SH-SY5Y (cell line): ENCODE measurements around the gene EML1.

Experiments used
- GATA2 ChIP-seq: IDR thresholded peaks from 2 replicates; pipeline ENCODE4 v1.6.1; 2011; ENCODE audit warnings: mild to moderate bottlenecking, low read depth, low read length
- GATA3 ChIP-seq: IDR thresholded peaks from 2 replicates; pipeline ENCODE4 v1.6.1; 2011; ENCODE audit warnings: low read depth, mild to moderate bottlenecking, low read length, moderate library complexity

EML1 gene

DNA sequence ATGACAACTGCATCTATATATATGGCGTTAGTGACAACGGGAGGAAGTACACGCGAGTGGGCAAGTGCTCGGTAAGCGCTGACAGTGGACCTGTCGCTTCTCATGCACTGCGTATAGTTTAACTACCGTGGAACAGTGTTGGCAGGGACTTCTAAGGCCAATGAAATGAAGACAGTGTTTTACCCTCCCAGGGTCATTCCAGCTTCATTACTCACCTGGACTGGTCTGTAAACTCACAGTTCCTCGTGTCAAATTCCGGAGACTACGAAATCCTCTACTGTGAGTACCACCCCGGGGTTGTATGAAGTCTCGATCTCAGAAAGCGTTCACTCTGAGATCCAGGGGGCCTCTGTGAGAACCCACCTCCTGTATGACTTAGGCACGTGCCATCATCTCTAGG lies 142.8 kb downstream of the EML1 start:
- TF ChIP-seq GATA3 (no peak), GATA2 (no peak)

DNA sequence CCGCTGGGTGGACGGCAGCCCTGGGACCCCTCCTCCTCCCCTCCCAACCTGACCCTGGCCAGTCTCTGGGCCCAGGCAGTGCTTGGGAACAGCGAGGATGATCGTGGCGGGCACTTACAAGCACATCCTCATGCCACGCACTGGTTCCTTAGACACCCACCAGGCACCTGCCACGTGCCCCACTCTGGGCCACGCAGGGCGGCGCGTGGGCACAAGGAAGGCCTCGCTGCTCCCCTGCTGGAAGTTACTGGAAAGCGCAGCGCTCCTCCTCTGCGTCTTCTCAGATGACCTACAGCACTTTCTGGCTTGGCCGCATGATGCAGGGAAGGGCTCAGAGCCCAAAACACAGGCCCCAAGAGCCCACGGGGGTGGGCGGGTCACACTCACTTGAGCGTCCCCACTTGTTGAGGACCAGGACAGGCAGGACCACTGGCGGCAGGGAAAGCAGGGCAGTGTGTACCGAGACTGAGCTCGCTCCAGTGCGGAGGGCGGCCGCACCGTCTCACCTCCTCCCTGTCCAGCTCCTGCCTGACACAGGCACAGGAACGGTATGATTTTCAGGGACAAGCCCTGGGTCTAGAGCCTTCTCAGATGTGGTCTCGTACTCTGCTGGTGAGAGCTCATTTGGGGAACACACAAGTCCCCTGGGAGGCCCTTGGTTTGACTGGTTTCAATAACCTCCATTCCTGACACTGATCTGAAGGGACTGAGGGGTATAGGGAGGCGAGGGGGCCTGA lies 143.7 kb downstream of the EML1 start:
- no peak for TF ChIP-seq GATA3
- TF ChIP-seq GATA2, result no peak

DNA sequence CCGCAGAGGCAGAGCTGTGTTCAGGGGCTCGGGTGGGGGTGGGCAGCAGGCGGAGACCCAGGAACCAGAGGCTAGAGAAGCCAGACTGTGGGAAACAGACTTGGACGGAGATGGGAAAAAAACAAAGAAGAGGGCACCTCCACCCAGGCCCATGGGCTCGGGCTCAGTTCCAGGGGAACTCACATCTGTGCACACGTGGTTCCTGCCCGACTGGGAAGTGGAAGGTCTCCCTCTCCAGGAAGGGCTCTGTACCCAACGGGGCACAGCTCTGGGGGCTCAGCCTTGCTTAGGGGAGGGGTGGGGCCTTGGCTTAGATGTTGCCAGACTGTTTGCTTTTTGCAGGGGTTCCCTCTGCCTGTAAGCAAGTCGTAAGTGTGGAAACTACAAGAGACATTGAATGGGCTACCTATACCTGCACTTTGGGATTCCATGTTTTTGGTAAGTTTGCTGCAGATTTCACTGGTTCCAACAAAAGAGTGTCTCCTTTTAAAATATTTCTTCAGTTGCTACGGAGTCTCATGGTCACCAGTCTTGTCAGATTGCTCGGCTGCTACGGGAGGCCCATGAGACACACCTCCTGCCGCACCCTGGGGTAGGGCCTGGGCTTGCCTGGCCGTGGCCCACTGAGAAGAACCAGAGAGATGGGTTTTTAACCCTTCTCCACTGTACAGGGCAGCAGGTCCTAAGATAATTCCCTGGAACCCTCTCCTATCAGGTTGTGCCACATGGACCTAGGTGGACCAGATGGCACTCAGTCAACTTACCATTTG lies 144.4 kb downstream of the EML1 start:
- no peak for TF ChIP-seq GATA2
- no peak for TF ChIP-seq GATA3

DNA sequence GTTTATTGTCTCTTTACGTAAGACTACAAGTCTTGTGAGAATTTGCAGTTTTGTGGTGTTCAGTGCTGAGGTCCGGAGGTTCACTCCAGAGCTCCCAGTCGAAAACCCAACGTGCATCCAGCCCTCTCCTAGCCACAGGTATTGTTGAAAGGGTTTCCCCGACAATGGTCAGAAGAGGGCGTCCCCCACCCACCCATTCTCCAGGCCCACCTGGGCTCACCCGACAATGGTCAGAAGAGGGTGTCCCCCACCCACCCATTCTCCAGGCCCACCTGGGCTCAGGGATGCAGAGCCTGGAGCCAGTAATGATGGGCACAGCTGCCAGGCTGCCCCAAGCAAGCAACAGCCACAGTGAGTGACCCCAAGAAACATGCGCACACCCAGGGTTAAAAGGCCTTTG lies 145.2 kb downstream of the EML1 start:
- TF ChIP-seq GATA3 (no peak), GATA2 (no peak)

DNA sequence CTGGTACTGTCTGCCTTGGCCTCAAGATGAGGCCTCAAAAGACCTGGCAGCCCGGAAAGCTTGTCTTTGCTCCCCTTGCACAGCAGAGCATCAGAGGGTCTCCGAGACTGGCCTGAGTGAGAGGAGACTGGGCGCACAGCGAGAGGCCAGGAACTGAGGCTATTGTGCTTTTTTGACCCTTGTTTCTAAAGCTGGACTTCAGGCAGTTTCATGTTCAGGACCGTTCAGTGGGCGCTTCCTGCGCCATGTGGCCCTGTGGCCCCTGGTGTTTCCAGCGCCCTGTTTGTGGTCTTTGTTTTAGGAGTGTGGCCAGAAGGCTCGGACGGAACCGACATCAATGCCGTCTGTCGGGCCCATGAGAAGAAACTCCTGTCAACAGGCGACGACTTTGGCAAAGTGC lies 145.7 kb downstream of the EML1 start:
- TF ChIP-seq GATA3 (no peak), GATA2 (no peak)

DNA sequence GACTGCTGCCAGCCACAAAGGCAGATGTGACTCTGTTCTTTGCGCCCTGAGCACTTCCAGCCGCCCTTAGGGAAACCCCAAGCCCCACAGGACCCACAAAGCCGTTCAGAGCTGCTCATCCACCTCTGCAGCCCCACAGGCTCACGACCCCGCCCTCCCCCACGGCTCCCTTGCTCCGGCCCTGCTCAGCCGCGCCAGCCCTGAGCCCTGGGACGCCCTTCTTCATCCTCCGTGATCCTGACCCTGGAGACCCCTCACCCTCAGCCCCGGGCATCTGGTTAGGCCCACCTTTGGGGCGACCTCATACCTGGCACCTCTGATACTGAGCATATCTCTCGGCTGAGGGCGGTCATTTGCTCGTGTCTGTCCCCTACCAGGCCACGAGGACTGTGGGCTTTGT lies 146.2 kb downstream of the EML1 start:
- TF ChIP-seq GATA2, result no peak
- TF ChIP-seq GATA3, result no peak

DNA sequence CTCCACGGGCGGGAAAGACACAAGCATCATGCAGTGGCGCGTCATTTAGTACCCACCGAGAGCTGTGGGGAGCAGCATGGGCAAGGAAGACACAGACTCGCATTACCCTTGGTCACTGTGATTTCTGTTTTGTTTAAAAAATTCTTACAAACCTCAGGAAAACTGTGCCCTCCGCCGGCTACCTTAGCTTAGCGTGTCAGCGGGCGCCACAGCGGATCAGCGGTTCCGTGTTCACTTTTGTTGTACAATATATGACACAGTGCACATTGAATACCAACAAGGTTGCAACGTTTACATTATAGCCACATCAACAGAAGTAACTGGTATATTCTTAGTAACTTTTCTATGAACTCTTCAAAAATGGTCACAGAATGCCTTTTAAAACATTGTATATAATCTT lies 146.9 kb downstream of the EML1 start:
- TF ChIP-seq GATA3, result no peak
- TF ChIP-seq GATA2, result no peak

DNA sequence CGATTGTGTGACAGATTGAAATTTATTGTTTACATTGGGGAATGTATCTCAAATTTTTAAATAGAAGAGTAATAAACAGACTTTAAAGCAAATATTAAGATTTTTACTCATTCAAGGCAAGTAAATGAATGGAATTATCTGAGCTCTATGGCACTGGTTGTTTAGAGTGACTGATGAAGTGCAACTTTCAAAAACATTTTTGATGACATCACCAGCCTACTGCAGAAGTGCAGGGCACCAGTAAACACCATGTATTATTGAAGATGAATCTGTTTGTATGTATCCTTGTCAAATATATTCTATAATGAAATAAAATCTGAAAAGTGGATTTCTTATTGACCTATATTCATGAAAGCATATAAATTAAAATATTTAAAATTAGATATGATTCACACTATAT lies 148.0 kb downstream of the EML1 start:
- TF ChIP-seq GATA3 (no peak), GATA2 (no peak)

DNA sequence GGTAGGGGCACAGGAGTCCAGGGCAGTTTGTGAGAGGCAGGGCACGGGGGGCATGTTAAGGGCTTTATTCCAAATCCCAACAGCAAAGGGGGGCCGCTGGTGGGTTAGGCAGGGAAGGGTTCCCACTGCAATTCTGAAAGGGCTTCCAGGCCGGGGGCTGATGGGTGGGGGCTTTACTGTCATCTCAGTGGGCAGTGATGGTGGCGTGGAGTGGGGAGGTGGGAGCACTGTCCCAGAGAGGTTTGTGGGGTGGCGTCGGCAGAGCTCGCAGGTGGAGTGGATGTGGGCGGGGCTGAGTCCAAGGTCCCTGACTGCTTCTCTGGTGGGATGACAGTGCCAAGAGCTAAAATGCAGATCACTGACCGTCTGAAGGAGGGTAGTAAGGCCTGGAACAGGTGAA lies 150.4 kb downstream of the EML1 start:
- TF ChIP-seq GATA3 (no peak), GATA2 (no peak)

DNA sequence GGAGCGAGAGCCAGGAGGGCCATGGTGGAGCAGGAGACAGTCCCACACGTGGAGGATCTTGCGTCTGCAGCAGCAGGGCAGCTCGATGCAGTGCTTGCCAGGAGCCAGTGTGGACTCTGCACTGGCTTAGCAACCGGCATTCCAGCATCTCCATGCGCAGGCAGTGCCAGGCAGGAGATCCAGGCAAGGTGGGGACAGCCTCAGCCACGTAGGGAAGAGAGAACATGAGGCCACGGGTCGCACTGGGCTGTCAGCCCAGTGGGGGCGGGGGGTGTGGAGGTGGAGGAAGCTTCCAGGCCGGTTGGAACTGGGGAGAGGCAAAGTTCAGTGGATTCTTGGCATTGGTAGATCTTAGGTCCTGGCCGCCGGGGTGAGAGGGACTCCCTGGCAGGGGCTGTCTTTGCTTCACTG lies 151.0 kb downstream of the EML1 start:
- no peak for TF ChIP-seq GATA3
- TF ChIP-seq GATA2, result no peak

DNA sequence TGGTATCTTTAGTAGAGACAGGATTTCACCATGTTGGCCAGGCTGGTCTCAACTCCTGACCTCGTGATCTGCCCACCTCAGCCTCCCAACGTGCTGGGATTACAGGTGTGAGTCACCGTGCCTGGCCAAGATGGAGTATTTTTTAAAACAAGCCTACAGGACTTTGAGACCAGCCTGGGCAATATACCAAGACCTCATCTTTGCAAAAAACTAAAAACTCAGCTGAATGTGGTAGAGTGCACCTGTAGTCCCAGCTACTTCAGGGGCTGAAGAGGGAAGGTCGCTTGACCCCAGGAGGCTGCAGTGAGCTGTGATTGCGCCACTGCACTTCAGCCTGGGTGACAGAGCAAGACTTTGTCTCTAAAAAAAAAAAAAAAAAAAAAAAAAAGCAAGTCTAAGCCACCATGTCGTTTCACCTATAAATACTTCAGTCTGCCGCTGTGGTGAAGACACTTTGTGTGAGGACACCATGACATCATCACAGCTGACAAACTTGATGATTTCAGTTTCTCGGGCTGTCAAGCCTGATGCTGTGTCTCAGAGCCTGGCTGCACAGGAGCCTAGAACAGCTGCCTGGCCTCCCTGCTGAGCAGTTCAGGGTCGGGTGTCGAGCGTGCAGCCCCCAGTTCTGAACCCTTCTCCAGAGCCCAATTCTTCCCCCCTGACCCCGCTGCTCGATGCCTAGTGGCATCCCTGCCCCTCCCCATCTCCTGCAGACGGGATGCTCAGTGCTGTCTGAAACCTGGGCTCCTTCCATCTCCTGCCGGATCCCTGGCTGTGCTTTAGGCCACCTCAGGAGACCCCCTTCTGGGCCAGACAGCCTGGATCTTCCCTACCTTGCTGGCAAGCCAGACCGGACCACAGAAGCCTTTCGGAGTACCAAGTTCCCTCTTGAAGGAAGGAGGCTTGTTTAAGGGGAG lies 152.8 kb downstream of the EML1 start:
- no peak for TF ChIP-seq GATA2
- no peak for TF ChIP-seq GATA3

DNA sequence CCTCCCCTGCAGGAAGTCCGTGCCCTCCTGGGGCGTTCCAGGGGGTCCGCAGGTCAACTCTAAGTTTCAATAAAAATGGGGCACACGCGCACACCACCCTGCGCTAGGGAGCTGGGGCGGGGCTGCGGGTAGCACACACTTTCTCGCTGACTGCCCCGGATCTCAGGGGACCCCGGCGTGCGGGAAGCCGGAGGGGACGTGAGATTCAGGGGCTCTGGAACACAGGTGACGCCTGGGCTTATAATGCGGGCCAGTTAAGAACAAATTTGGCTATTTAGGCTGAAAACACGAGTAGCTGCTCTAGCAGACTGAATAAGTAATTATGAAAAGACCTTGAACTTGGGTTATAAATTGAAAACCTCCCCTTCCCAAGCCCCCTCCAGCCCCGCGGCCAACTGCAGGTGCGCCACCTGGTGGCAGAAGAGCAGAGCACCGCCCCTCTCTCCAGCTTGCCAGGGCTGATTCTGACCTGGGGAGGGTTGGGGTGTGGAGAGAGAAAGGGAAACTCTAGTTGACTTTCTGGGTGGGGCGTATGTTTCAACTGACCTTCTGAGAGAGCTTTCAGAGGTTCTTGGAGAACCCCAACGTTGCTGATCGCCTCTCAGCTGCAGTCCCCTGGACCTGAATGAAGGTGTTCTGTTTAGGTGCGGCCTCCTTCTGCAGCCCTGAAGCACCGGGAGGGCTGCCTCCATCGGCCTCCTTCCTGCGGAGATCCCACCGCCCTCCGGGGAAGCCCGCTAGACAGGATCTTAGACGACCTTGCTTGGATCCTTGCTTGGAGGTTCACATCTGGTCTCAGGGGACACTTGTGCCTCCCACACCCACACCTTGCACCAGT lies 153.7 kb downstream of the EML1 start:
- TF ChIP-seq GATA2 (no peak), GATA3 (no peak)

DNA sequence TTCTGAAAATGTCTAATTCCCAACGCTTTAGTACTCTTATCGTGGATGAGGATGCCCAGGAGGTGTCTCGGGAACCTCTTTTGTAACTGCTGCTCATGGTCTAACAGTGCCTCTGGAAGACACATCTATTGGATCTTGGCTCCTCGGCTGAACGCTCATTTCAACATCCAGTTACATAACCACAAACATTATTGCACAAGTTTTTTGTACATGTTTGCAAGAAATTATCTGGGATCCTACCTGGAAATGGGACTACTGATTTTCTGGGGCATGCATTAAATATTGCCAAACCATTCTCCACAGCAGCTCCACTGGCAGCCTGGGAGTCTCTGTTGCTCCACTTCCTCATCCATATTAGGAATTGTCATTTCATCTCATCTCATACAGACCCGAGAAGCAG lies 154.5 kb downstream of the EML1 start:
- TF ChIP-seq GATA3, result no peak
- TF ChIP-seq GATA2, result no peak
